Stimulated activated CD4-positive, alpha-beta T cell treated with anti-CD3 and anti-CD28 coated beads, Interleukin-4, amount 100 ng/mL, for 24 hours (primary cell): ENCODE data around the gene TMPRSS6.

ENCODE experiments used
- DNase-seq: peaks from one replicate; pipeline ENCODE4 v3.0.0-alpha.2; 2020

Gene TMPRSS6

DNA sequence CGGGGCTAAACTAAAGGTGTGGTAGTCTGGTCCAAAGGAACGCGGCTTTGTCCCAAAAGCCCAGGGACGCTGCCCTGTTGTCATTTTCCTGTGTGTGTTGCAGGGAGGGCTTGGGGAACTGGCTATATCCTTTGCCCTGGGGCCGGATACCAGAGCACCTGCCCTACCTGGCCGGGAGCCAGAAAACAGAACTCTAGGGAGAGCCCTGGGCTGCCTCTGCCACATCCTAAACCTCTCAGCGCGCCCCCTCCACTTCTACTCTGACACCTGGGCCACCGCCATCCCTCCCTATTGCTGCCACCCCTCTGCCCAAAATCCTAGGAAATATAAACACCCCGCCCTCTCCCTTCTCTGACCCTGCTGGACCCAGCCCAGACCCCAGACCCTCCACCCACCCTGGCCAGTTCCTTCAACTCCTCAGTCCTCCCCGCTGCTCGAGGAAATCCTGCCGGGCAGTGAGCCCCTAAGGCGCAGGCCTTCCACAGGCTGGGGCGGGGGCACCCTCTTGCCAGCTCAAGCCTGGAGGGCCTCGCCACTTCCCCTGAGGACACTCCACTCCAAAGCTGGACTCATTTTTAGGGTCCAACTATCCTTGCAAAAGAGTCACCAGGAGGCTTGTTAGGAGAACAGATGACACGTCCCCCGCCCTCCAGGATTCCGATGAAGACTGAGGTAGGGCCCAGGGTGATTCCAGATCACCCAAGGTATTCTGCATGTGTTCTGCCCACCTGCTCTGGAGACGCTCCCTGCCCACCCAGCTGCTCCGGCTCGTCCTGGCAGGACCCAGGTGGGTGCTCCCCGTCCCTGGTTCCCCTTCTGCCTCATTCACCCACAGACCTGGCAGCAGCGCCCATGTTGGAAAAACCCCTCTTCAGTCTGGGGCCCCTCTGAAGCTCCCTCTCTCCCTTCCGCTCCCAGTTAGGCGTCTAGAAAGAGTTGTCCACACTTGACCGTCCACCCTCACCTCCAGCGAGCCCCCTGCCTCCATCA lies 45.8 kb downstream of the TMPRSS6 start:
- DNase-seq, result no peak

DNA sequence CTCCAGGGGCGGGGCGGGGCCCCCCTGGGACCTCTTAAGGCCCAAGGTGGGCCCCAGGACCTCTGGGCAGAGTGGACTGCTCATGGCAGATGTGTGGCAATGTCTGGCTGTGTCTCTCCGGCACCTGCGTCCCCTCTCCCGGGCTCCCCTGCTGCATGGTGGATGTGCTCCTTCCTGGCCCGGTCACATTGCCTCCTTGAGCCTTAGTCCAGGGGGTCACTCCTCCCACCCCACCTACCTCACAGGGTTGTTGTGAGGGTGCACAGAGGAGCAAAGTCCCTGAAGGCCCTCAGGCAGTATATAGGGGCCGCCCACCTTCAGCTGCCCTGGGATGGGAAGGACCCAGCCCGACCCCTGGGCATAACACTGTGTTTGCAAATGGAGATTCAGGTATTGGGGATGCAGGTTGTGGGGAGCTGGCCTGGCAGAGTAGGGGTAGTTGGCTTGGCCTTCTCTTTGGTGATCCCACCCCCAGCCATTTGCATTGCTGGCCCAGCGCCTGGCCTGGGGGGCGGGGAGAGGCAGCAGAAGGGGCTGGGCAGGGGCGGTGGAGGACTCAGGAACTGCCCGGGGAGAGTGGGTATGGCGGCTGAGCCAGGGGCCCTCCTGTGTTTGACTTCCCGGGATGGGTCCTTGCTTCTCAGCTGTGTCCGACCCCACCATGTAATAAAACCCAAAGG lies 46.7 kb downstream of the TMPRSS6 start:
- no peak for DNase-seq

DNA sequence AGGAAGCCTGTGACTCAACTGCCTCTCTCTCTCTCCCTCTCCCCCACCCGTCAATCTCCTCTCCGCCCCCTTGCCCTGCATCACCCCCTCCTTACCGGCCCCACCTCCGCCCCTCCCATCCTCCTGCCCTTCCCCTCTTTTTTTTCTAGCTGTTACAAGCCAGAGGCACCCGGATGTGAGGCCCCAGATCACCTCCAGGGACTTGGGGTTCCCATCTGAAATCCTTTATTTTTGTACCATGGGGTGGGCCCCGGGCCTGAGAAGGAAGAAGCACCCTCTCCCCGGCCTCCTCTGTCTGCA lies 47.2 kb downstream of the TMPRSS6 start:
- no peak for DNase-seq

DNA sequence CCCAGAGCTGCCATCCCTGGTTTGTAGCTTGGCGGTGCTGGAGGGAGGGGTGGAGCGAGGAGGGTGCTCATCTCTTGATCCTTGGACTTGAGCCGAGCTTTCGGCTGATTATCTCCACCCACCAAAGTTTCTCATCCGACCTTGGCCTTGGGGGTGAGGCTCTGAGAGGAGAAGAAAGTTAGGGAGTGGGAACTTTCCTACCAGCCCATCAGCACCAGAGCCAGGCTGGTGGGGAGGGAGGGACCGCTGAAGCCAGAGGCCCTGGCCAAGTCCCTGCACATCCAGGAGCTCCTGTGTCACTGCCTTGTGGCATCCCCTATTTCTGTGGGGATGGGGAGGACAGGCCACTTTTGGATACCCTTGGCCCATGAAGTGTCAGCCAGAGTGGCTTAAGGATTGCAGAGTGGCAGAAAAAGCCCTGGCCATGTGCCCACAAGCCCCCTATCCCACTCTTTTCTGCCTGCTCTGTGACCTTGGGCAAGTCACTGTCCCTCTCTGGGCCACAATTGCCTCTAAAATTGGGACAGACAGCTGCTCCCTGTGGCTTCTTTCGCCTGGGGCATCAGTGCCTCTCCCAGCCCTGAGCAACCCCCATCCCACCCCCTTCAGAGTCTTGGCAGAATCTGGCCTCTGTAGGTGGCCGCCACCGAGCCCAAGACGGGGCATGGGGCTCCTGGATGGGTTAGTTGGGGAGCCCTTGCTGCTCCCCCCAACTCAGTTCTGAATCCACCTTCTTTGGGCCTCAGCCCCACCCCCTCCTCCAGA lies 47.7 kb downstream of the TMPRSS6 start:
- DNase-seq, result no peak

DNA sequence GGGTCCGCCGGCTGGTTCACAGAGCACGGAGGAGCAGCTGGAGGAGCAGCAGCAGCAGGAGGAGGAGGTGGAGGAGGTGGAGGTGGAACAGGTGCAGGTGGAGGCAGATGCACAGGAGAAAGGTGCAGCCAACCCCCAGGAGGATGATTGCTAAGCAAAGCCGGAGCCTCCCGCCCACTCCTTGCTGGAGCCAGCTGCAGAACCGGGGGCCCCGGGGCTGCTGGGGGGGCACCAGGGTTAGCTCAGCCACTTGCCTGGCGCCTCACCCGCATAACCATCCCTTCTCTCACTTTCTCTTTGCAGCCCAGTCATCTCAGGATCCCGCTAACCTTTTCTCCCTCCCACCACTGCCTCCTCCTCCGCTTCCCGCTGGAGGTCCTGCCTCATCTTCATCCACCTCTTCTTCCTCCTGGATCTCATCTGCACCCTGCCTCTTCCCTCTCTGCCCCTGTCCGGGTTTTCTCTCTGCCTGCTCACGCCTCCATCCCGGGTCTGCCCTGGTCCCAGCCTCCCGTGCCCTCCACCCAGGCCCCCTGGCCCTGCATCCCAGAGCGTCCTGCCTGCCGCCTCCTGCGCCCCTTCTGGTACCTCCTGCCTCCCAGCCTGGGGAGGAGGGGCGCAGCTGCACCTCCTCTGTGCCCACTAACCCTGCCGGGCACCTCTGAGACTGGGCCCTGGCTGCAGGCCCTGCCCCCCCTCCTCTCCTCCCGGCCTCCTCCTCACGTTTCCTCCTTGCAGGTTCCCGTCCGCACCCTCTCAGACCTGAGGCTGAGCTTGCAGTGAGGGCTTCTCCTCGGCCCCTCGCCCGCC lies 48.5 kb downstream of the TMPRSS6 start:
- DNase-seq, result peak; percentile 62

DNA sequence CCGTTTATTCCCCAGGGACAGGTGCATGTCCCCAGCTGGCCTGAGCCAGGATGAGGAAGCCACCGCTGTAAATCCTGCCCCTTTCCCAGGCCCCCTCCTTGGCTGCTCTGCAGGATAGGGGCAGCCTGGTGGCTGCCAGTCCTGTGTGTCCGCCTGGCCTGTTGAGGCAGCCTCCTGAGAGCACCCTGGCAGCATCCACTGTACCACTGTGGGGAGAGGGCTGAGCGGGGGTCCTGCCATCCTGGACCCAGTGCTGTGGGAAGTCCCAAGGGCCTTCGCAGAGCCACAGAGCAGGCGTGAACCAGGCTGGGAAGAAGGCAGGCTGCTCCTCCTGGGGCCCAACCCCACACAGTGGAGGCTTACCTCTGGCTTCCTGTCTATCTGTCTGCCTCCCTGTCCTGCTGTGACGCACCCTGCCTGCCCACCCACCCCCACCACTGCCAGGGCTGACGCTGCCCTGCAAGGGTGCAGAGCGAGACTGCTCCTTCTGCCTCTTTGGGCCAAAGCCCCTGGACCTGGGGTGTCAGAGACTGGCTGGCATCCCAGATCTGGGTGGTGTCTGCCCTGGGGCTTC lies 49.5 kb downstream of the TMPRSS6 start:
- no peak for DNase-seq

DNA sequence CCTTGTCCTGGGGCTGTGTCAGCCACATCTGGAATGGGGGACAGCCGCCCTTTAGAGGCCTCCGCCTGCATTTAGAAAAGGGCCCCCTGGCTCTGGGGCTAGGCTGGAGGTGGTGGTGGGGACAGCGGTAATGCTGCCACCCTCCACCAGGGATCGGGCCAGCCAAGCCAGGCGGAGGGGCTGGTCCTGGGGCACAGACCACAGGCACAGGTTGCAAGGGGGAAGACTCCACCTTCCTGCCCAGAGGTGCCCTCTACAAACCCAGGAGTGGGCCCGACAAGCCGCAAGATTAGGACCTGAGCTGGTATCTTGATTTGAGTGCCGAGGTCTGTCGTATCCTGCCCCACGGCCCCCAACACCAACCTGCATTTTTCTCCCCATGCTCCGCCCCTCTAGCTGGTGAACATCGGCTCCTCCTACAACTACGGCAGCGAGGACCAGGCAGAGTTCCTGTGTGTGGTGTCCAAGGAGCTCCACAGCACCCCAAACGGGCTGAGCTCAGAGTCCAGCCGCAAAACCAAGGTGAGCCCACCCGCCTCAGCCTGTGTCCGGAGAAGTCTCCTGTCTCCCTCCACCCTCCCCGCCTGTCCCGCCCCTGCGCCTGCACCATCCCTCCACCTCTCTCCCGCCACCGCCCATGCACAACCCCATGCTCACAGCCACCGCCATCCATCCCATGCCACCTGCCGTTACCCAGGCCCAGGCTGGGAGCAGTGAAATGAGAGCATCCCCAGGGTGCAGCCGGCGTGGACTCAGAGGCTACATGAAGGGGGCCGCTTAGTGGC lies 50.4 kb downstream of the TMPRSS6 start:
- DNase-seq, result no peak

DNA sequence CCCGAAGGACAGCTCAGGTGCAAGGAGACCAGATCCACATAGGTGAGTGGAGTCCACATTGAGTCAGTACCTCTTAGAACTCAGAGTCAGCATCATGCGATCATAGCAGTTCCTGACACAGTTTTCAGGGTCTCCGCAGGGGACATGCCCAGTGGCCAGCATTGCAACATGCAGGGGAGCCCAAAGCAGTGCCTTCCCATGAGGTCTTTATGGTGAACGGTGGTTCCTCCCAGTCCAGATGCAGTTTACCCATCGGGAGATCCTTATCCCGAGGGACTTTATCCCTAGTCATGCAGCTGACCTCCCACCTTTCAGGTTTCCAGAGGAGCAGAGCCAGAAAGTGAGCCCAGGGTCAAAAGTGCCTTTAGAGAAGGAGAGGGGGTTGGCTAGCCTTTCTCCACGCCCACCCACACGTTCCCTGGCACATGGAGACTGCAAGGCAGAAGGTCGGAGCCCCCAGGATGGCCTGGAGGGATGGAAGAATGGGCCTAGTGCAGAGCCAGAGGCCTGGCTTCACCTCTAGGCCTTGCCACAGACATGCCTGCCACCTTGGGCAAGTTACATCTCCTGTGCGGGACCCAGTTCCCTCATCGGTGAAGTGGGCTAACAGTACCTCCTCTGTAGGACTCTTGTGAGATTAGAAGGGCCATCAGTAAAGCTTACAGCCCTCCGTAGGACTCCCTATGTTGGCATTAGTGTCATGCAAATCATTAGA lies 51.6 kb downstream of the TMPRSS6 start:
- no peak for DNase-seq

DNA sequence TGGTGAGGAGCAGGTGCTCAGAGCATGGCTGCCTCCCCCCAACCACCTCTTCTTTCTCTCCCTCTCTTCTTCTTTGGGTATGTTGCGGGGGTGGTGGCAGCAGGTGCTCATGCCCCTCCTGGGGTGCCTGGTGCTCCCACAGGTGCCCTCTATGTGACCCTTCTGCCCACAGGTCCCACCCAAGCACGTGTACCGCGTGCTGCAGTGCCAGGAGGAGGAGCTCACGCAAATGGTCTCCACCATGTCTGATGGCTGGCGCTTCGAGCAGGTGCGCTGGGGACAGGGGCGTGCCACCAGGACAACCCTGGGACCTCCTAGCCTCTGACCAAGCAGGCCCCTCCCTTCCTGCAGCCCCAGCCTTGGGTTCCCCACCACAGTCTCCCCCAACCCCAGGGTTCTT lies 52.3 kb downstream of the TMPRSS6 start:
- DNase-seq, result no peak

DNA sequence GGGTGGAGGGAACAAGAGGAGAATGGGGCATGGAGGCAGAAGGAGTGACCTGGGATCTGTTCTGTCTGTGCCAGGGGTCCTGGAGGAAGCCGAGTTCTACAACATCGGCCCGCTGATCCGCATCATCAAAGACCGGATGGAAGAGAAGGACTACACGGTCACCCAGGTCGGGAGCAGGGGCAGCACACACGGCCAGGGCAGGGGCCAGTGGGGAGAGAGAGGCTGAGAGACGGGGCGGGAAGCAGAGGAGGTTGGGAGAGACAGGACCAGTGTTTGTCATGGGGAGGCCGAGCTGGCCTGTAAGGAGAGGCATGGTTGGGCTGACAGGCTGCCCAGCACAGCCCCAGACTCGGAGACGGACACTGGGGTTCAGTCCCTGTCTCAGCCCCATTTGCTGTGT lies 53.3 kb downstream of the TMPRSS6 start:
- DNase-seq, result no peak

DNA sequence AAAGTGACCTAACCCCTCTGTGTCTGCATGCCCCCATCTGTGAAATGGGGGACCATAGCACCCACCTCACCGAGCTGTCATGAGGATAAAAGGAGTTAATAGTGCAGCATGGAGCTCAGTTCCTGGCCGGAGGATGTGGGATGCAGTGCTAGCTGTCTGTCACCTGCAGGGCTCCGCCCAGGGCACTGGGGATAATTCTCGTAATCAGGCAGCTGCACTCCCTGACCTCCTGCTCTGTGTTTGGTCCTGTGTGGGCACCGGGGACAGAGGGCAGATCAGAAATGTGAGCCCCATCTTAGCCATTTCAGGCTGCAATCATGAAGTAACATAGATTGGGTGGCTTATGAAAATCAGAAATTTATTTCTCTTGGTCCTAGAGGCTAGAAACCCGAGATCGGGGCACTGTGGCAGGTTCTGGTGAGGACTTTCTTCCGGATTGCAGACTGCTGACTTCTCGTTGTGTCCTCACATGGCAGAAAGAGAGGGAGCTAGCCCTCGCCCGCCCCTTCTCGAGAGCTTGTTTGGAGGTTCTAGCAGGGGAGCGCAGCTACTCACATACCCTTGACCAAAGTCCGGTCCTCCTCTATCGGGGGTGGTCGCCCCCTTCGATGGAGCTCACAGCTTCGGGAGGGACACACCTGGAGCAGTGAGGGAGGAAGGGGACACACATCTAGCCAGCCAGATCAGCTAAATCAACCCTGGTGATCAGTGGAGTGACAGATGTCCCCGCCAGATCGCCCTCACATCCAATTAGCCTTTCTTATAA lies 54.7 kb downstream of the TMPRSS6 start:
- no peak for DNase-seq

DNA sequence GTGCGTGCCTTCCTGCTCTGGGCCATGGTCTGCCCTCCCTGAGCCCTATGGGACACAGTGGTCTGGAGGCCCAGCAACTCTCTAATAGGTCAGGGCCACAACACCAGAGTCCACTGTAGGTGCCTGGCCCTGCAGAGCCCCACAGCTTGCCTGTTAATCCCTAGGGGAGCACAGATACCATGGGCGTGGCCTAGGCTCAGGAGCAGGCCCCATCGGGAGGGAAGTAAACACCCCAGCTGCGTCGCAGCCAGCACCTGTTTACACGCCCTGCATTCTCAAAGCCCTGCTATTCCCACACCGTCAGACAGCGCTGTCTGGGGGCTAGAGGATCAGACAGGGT lies 55.5 kb downstream of the TMPRSS6 start:
- no peak for DNase-seq

DNA sequence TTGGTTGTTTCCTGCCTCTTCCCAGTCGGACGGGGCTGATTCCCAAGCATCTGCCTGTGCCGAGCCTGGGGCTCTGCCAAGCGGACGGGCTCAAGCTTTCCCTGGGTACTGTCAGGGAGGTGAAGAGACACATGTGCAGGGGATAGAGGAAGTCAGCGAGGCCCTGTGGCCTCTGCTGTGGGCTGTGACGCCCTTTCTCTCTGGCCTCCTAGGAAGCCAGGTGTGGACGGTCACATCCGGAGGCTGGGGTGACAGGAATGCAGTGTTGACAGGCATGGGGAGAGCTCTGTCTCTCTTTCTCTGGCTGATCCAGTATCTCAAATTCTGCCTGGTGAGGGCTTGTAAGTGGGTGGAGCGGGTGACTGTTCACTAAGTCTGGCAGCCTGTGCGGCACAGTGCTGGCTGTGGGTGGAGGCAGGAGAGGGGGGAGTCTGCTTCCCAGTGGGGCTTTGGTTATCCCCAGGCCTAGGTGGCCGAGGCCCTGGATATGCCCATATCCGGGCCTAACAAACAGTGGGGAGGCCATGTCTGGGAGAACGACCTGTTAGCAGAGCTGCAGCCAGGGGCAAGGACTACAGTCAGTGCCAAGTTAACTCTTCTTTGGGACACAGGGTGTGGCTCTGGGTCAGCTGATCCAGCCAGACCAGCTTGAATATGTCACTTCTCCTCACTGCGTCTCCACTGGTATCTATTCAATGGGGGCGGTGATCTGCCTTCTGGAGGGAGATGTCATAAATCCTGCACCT lies 56.0 kb downstream of the TMPRSS6 start:
- no peak for DNase-seq

DNA sequence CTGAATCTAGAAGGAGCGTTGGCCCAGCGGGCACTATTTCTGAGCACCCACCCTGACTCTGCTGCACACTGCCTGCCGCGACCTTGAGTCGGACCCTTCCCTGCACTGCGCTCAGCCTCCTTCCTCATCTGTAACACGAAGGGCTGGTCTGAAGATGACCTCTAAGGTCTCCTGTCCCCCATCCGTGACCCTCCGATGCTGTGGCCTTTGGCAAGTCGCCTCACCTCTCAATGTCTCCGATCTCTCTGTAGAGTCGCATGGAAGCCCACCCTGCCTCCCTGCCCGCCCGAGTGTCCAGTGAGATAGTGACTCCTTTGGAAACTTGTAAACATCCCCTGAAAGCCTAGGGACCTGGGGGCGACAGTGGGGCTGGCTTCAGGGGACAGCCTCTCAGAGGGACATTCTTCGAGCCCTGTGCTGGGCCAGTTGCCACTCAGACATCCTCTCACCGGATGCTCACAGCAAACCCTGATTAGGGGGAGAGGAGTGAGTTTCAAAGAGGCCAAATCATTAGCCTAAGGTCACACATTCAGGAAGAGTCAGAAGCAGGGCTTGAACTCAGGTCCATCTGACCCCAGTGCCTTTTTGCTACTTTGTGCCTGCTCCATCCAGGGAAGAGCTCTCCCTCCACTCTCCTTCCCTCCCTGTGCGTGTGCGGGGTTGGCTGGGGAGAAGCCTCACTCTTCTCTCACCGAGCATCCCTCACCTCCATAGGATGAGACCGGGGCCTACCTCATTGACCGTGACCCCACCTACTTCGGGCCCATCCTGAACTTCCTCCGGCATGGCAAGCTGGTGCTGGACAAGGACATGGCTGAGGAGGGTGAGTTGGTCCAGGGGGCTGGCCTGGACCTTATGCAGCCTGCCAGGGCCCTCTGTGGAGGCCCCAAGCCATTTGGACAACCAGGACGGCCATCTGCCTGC lies 56.9 kb downstream of the TMPRSS6 start:
- DNase-seq, result no peak

DNA sequence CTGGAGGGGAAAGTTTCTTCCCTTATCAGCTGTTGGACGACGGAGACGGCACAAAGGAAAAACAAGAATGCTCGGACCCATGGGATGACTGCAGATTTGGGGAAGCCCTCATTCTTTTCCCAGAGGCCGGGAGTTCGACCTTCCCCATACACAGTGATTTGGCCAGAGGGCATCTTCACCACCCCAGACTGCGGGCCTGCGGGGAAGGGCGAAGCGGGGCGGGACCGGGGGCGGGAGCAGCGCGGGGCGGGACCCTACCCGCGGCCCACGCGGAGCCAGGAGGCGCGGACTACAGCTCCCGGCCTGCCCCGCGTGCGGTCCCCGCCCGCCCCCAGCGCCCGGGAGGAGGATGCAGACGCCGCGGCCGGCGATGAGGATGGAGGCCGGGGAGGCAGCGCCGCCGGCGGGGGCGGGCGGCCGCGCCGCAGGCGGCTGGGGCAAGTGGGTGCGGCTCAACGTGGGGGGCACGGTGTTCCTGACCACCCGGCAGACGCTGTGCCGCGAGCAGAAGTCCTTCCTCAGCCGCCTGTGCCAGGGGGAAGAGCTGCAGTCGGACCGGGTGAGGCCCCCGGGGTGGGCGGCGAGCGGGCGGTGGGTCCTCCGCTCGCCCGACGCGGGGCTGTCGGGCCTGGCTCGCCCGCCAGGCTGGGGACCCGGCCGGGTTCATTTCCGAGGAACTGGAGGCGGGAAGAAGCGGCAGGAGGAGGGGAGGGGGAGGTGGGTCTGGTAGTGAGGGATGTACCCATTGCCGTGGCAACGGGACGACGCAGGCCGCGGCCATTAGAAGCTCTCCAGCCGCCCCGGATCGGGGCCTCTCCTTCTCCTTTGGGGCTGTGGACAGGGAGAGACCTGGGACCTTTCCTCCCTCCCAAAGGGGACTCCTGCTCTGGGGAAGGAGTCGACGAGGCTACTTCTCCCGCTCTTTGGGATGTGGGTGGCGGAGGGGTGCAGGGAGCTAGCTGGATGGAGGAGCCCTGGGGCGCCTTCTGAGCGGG lies 57.8 kb downstream of the TMPRSS6 start, which contains the start of gene KCTD17:
Gene KCTD17, plus strand, starts transcription at position 352 of the 995 bp plus-strand sequence. Its CDS starts 19 bp downstream, at position 371.
- peak; percentile 77 for DNase-seq

DNA sequence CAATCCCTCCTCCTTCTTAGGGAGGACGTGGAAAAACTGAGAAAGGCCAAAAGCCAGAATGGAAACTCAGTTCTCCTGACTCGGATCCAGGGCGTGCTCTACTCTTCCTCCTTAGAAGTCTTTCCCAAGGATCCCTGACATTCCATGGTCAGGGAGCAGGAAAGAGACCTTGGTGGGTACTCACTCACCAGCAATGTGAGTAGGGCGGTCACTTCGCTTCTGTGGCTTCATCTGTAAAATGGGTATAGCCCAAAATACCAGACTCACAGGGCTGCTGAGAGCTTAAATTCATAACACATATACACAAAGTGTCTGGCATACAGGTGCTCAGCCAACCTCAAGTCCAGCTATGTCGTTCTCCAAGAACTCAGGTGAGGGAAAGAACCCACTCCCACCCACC lies 58.6 kb downstream of the TMPRSS6 start:
- DNase-seq, result no peak

DNA sequence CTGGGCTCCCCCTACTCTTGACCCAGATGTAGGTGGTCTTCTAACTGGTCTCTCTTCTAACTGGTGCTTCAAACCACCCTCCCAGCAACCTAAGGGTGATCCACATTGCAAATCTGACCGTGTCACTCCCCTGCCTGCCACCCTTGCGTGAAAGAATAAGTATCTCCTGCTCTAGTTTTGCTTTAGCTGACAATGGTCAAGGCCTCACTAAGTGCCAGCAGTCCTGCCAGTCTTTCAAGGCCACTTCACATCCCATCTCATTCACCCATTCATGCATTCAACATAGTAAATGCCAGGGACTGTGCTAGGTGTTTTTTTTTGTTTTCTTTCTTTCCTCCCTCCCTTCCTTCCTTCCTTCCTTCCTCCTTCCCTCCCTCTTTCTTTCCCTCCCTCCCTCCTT lies 60.3 kb downstream of the TMPRSS6 start:
- DNase-seq, result no peak
